ENCODE measurements around the gene AKAP11.

DNA sequence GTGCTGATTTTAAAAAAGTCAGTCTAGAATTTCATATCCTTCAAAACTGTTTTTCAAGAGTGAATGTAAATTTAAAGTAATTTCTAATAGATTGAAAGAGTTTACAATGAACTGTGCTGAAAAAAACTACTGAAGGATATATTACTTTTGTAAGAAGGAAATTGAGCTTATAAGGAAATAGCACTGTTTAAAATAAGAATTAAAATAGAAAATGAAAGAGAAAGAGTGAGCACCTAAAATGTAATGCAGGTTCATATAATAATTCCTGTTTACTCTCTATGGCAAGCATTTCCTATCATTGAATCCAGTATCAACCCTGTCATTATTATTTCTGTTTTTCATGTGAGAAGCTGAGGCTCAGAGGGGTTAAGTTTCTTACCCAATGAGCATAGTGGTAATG, 57.3 kb downstream of the AKAP11 start:
- TF ChIP-seq, protein P1, sequence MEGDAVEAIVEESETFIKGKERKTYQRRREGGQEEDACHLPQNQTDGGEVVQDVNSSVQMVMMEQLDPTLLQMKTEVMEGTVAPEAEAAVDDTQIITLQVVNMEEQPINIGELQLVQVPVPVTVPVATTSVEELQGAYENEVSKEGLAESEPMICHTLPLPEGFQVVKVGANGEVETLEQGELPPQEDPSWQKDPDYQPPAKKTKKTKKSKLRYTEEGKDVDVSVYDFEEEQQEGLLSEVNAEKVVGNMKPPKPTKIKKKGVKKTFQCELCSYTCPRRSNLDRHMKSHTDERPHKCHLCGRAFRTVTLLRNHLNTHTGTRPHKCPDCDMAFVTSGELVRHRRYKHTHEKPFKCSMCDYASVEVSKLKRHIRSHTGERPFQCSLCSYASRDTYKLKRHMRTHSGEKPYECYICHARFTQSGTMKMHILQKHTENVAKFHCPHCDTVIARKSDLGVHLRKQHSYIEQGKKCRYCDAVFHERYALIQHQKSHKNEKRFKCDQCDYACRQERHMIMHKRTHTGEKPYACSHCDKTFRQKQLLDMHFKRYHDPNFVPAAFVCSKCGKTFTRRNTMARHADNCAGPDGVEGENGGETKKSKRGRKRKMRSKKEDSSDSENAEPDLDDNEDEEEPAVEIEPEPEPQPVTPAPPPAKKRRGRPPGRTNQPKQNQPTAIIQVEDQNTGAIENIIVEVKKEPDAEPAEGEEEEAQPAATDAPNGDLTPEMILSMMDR (conservative IDR thresholded peaks at IDR 0.05 in 1 of 2, IDR thresholded peaks at IDR 0.05 in 1 of 2; ENCODE audit: extremely low read depth in 1 of 2, insufficient read depth in 1 of 2, low read depth in 1 of 2, low read length in 2 of 2), result no peak
- no peak for TF ChIP-seq EZH2 (IDR thresholded peaks at IDR 0.05; ENCODE audit: borderline replicate concordance, low read length)

Data from mammary epithelial cell (primary cell).